ENCODE results near the gene SLC24A4.
A peak's percentile ranks its signal among the peaks of the same experiment; 100 is the strongest.

The SLC24A4 gene

DNA sequence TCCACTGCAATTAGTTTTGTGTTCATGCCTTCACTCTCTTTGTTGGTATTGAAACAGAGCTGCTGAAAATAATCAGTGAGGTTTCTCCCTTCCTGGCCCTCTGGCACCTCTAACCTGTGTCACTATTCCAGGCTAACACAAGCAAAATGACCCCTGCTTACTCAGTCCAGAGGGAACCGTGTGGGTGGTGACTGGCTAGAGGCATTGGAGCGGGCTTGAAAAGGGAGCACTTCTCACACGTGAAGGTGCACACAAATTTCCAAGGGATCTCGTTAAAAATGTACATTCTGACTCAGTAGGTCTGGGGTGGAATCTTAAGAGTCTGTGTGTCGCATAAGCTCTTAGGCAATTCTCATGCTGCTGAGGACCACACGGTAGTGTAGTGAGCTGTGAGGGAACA is 1.3 kb upstream of the SLC24A4 start:
- peaks cover 74% of the 10 kb centered on the region for H3K27me3 ChIP-seq (ENCODE audit: insufficient read depth, low read length)
- WGBS = 69% methylated on average over 6 of the region's 6 CpGs
- H3K9me3 ChIP-seq (ENCODE audit: insufficient read depth, low read depth, low read length) = no peaks in the 10 kb centered on the region
- H3K36me3 ChIP-seq (ENCODE audit: insufficient read depth, low read length) = no peaks in the 10 kb centered on the region
- H3K4me1 ChIP-seq (ENCODE audit: insufficient read depth, low read length) = peaks cover 5% of the 10 kb centered on the region; the same call in 1 of the 2 replicates
- H3K4me3 ChIP-seq (ENCODE audit: low read length) = no peak overlapping the region
- H3K9ac ChIP-seq (ENCODE audit: low read depth, low read length) = no peak overlapping the region
- no peak overlapping the region for H3K27ac ChIP-seq (ENCODE audit: low read depth, low read length)

DNA sequence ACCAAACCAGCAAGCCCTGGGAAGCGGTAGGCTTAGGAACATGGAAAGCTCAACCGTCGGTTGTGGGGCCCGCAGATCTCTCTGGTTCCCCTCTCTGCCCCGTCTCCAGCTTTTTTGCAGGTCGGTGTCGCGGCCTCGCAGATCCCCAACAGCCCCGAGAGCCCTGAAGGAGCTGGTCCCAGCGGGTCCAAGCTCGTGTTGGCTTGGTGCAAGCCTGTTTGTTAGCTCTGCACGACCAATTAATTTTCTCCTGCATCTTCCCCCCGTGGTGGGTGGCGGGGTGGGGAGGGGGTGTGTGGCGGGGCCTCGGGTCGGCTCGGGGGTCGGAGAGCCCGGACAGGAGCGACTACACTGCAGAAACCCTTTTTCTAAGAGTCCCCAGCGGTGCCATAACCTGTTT is 449 bp upstream of the SLC24A4 start:
- H3K4me1 ChIP-seq (ENCODE audit: insufficient read depth, low read length) = peaks cover 5% of the 10 kb centered on the region; the same call in 1 of the 2 replicates
- H3K27me3 ChIP-seq (ENCODE audit: insufficient read depth, low read length) = peaks cover 76% of the 10 kb centered on the region
- H3K27ac ChIP-seq (ENCODE audit: low read depth, low read length) = no peak overlapping the region
- H3K9ac ChIP-seq (ENCODE audit: low read depth, low read length) = no peak overlapping the region
- H3K36me3 ChIP-seq (ENCODE audit: insufficient read depth, low read length) = no peaks in the 10 kb centered on the region
- peak overlapping the region; percentile 55 for H3K4me3 ChIP-seq (ENCODE audit: low read length)
- WGBS = 10% methylated on average over 20 of the region's 23 CpGs
- no peaks in the 10 kb centered on the region for H3K9me3 ChIP-seq (ENCODE audit: insufficient read depth, low read depth, low read length)

DNA sequence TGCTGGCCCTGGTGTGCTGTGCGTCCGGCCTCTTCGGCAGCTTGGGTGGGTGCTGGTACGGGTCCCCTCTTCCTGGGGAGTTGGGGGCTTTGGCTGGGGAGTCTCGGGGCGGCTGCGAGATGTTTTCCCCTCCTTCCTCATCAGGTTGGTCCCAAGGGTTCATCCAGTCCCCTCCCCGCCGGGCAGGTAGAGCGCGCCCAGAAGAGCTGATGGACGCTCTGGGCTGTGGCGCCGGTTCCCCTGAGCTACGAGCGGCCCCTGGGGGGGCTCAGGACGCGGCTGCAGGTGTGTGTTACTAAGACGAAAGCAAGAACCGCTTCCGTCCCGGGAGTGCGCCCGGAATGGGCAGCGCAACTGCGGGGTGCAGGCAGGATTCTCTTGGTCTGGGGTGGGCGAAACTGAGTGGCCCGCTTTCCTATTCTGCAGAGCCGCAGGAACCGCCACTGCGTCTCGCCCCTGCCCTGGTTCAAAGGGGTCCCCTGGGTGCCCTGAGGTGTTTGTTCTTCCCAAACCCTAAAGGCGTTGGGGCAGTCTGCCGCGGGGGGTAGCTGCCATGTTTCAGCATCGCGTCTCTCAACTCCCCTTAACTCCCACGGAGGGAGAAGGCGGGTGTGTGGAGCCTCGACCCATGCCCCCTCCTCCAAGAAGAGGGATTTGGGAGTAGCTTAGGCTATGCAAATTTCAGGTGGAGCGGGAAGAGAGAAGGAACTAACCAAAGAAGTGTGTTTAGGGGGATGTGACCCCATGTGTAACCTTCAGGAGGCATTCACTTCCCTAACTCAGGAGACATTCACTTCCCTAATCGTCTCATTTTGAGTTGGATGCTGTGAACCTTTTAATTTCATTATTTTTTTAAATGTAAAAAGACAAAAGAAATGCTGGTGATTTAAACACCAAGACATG is 1.2 kb downstream of the SLC24A4 start:
- Histone ChIP-seq H3K9ac (ENCODE audit: low read depth, low read length) (no peak overlapping the region), H3K4me3 (ENCODE audit: low read length) (peak overlapping the region; percentile 55)
- 5% methylated on average over 38 of the region's 42 CpGs for WGBS

DNA sequence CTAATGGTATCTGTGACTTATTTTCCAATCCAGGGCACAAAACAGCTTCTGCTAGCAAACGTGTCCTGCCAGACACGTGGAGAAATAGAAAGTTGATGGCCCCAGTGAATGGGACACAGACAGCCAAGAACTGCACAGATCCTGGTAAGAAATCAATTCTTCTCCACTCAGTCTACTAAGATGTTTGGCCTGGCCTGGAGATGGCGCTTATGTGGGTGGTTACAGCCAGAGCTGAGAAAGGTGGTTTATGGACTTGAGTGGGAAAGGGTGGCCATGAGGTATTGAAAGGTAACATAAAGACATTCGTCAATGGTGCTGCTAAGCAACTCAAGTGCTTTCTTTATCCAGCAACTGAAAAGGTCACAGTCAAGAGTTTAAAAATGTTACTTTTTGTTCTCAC is 2.9 kb downstream of the SLC24A4 start:
- peaks cover 5% of the 10 kb centered on the region; the same call in 1 of the 2 replicates for H3K4me1 ChIP-seq (ENCODE audit: insufficient read depth, low read length)
- no peak overlapping the region for H3K4me3 ChIP-seq (ENCODE audit: low read length)
- 65% methylated on average over 4 of the region's 4 CpGs for WGBS
- H3K27ac ChIP-seq (ENCODE audit: low read depth, low read length) = no peak overlapping the region
- H3K36me3 ChIP-seq (ENCODE audit: insufficient read depth, low read length) = no peaks in the 10 kb centered on the region
- no peaks in the 10 kb centered on the region for H3K9me3 ChIP-seq (ENCODE audit: insufficient read depth, low read depth, low read length)
- no peak overlapping the region for H3K9ac ChIP-seq (ENCODE audit: low read depth, low read length)
- peaks cover 60% of the 10 kb centered on the region for H3K27me3 ChIP-seq (ENCODE audit: insufficient read depth, low read length)

More for the DNA sequence above, 1.2 kb downstream of the SLC24A4 start:
- Histone ChIP-seq H3K27me3 (ENCODE audit: insufficient read depth, low read length) (peaks cover 75% of the 10 kb centered on the region), H3K36me3 (ENCODE audit: insufficient read depth, low read length) (no peaks in the 10 kb centered on the region), H3K27ac (ENCODE audit: low read depth, low read length) (no peak overlapping the region), H3K9me3 (ENCODE audit: insufficient read depth, low read depth, low read length) (no peaks in the 10 kb centered on the region), H3K4me1 (ENCODE audit: insufficient read depth, low read length) (peaks cover 5% of the 10 kb centered on the region; the same call in 1 of the 2 replicates)

DNA sequence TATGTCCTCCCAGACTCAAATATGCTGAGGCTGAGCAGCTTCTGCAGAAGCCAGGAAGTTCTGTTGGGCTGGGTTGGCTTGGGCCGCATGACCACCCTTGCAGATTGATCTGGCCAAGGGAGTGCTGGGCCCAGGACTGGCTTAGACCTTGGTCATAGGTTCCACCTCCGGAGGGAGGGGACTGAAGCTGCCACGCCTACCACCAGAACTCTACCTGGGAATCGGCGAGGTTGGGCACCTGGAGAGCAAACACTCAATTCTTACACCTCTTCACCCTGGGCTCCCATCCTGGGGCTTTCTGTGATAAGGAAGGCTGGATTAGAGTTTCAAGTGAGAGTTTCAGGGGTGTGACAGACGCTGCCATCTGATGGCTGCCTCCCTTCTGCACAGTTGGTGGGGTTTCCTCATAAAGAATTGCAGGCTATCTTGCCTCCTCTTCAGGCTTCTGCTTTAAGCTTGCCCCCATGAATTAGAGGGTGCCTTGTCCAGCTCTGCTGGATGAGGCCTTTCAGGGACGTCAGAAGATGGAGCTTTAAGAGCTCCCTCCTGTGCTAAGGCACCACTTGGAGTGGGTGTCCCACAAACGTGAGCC is 5.8 kb downstream of the SLC24A4 start:
- no peak overlapping the region for H3K27ac ChIP-seq (ENCODE audit: low read depth, low read length)
- peaks cover 5% of the 10 kb centered on the region; the same call in 1 of the 2 replicates for H3K4me1 ChIP-seq (ENCODE audit: insufficient read depth, low read length)
- peaks cover 31% of the 10 kb centered on the region for H3K27me3 ChIP-seq (ENCODE audit: insufficient read depth, low read length)
- no peaks in the 10 kb centered on the region for H3K36me3 ChIP-seq (ENCODE audit: insufficient read depth, low read length)
- WGBS = 86% methylated on average over 8 of the region's 8 CpGs
- H3K9me3 ChIP-seq (ENCODE audit: insufficient read depth, low read depth, low read length) = no peaks in the 10 kb centered on the region
- no peak overlapping the region for H3K4me3 ChIP-seq (ENCODE audit: low read length)
- no peak overlapping the region for H3K9ac ChIP-seq (ENCODE audit: low read depth, low read length)

DNA sequence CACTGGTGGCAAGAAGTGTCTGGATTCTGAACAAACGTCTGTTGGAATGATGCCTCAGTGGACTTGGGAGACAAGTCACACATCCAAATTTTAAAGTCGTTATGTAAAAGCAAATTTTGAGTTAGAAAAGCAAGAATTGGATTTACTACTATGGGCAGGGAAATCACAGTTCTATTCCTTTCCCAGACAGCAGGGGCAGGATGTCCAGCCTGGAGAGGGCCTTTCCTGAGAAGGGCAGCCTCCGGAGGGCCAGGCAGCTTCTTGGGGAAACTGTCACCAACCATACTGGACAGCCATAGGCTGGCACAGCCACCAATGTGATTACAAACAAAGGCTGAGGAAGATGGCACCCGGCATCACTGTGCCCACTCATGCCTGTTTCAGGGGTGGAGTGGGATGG is 11.1 kb downstream of the SLC24A4 start:
- H3K27me3 ChIP-seq (ENCODE audit: insufficient read depth, low read length) = no peaks in the 10 kb centered on the region
- no peak overlapping the region for H3K4me3 ChIP-seq (ENCODE audit: low read length)
- H3K27ac ChIP-seq (ENCODE audit: low read depth, low read length) = no peak overlapping the region
- WGBS = 86% methylated on average over 4 of the region's 4 CpGs
- H3K4me1 ChIP-seq (ENCODE audit: insufficient read depth, low read length) = no peaks in the 10 kb centered on the region
- H3K9ac ChIP-seq (ENCODE audit: low read depth, low read length) = no peak overlapping the region
- H3K36me3 ChIP-seq (ENCODE audit: insufficient read depth, low read length) = no peaks in the 10 kb centered on the region
- H3K9me3 ChIP-seq (ENCODE audit: insufficient read depth, low read depth, low read length) = no peaks in the 10 kb centered on the region

DNA sequence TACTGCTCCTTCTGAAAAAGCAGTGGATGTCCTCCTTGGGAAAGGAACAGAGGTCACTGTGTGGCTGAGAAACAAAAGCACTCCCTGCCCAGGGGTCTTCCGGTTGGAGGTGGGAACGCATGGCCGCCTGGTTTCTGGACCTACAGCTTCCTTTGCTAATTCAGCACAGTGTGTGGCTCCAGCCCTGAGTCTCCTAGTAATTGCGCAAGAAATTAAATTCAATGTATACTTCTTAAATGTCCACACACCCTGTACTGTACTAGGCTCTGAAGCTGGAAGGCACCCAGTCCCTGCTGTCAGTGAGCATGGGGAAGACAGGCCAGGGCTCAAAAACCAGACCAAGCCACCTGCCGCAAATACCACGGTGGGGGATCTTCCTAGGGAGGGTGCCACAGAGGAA is 13.4 kb downstream of the SLC24A4 start:
- Histone ChIP-seq H3K36me3 (ENCODE audit: insufficient read depth, low read length) (no peaks in the 10 kb centered on the region), H3K4me3 (ENCODE audit: low read length) (no peak overlapping the region), H3K27me3 (ENCODE audit: insufficient read depth, low read length) (no peaks in the 10 kb centered on the region), H3K9me3 (ENCODE audit: insufficient read depth, low read depth, low read length) (no peaks in the 10 kb centered on the region), H3K27ac (ENCODE audit: low read depth, low read length) (no peak overlapping the region), H3K4me1 (ENCODE audit: insufficient read depth, low read length) (no peaks in the 10 kb centered on the region), H3K9ac (ENCODE audit: low read depth, low read length) (no peak overlapping the region)
- 95% methylated on average over 6 of the region's 6 CpGs for WGBS

DNA sequence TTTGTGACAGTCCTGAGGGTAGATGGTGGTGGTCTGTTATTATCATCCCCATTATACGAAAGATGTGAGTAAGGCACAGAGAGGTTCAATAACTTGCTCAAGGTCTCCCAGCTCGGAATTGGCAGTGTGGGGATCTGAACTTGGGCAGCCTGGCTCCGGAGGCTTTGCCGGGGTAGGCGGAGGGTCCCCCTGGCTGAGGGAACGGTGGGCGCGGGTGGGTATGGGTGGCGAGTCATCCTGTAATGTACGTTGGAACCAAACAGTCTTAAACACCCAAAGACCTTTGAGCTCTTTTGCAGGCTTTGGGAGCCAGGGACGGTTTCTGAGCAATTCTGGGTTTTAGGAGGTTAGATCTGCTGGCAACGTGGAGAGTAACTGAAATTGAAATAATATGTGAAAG is 16.5 kb downstream of the SLC24A4 start:
- WGBS = 94% methylated on average over 11 of the region's 12 CpGs
- H3K36me3 ChIP-seq (ENCODE audit: insufficient read depth, low read length) = no peaks in the 10 kb centered on the region

DNA sequence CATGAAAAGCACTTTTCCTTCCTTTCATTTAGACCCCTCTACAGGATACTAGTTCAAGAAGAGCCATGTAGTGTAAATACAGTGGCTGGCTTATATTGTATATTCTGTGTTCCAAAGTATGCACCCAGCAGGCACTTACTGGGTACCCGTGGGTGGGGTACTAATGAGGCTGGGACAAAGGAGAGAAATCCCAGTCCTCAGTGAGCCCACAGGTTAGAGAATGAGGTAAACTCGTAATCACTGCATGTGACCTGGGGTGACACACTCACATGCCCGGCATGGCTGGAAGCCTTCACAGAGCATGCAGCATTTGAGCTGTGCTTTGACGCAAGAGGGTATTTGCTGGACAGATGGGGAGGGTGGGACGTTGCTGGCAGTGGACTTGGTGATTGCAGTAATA is 17.1 kb downstream of the SLC24A4 start:
- WGBS = 89% methylated on average over 5 of the region's 5 CpGs
- Histone ChIP-seq H3K27me3 (ENCODE audit: insufficient read depth, low read length) (no peaks in the 10 kb centered on the region), H3K36me3 (ENCODE audit: insufficient read depth, low read length) (no peaks in the 10 kb centered on the region), H3K27ac (ENCODE audit: low read depth, low read length) (no peak overlapping the region), H3K9me3 (ENCODE audit: insufficient read depth, low read depth, low read length) (0 out of 2 replicates have a peak, but pooled peaks cover 3% of the 10 kb centered on the region), H3K4me1 (ENCODE audit: insufficient read depth, low read length) (no peaks in the 10 kb centered on the region), H3K9ac (ENCODE audit: low read depth, low read length) (no peak overlapping the region), H3K4me3 (ENCODE audit: low read length) (no peak overlapping the region)

More for the DNA sequence above, 16.5 kb downstream of the SLC24A4 start:
- H3K9me3 ChIP-seq (ENCODE audit: insufficient read depth, low read depth, low read length) = 0 out of 2 replicates have a peak, but pooled peaks cover 3% of the 10 kb centered on the region
- H3K9ac ChIP-seq (ENCODE audit: low read depth, low read length) = no peak overlapping the region
- H3K4me3 ChIP-seq (ENCODE audit: low read length) = no peak overlapping the region
- no peaks in the 10 kb centered on the region for H3K4me1 ChIP-seq (ENCODE audit: insufficient read depth, low read length)
- no peaks in the 10 kb centered on the region for H3K27me3 ChIP-seq (ENCODE audit: insufficient read depth, low read length)
- H3K27ac ChIP-seq (ENCODE audit: low read depth, low read length) = no peak overlapping the region

DNA sequence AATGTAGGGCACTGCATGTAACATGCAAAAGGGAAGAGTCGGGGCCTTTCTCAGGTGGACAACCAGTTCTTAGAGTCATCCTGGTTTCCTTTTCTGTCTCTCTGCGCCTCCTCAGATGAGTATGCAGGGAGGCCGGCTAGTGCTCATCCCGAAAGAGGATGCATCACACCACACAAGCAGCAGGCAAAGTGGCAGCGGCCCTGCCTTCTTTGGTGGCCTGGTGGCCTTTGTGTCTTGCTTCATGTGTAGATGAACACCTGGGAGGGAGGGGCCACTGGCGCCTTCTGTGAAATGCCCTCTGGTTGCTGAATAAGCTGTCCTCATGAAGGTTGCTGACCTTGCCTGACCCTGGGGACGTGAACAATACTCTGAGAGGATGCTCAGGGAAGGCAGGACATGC is 18.0 kb downstream of the SLC24A4 start:
- 0 out of 2 replicates have a peak, but pooled peaks cover 3% of the 10 kb centered on the region for H3K9me3 ChIP-seq (ENCODE audit: insufficient read depth, low read depth, low read length)
- H3K36me3 ChIP-seq (ENCODE audit: insufficient read depth, low read length) = no peaks in the 10 kb centered on the region
- H3K9ac ChIP-seq (ENCODE audit: low read depth, low read length) = no peak overlapping the region
- no peak overlapping the region for H3K4me3 ChIP-seq (ENCODE audit: low read length)
- no peaks in the 10 kb centered on the region for H3K27me3 ChIP-seq (ENCODE audit: insufficient read depth, low read length)
- H3K27ac ChIP-seq (ENCODE audit: low read depth, low read length) = no peak overlapping the region
- WGBS = 83% methylated on average over 7 of the region's 7 CpGs
- H3K4me1 ChIP-seq (ENCODE audit: insufficient read depth, low read length) = no peaks in the 10 kb centered on the region

DNA sequence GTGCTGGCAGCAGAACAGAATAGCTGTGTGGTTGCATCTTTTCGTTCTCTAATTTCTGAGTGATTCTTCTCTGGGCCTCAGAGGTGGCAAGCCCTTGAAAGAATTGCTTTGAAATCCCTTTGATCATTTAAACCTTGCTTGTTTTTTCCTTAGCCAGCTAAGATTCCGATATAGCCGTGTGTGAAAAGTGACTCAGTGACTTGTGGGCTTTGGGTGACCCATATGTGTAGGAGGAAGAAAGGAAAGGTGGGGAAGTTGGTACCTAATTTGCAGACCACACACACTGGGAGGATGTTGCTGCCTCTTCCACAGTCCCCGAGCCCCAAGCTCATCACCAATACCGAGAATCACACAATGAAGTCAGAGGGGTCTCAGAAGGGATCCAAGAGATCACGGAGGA is 18.8 kb downstream of the SLC24A4 start:
- no peak overlapping the region for H3K27ac ChIP-seq (ENCODE audit: low read depth, low read length)
- H3K4me1 ChIP-seq (ENCODE audit: insufficient read depth, low read length) = no peaks in the 10 kb centered on the region
- no peak overlapping the region for H3K4me3 ChIP-seq (ENCODE audit: low read length)
- WGBS = 97% methylated on average over 6 of the region's 6 CpGs
- H3K36me3 ChIP-seq (ENCODE audit: insufficient read depth, low read length) = no peaks in the 10 kb centered on the region
- H3K9me3 ChIP-seq (ENCODE audit: insufficient read depth, low read depth, low read length) = 0 out of 2 replicates have a peak, but pooled peaks cover 3% of the 10 kb centered on the region
- H3K27me3 ChIP-seq (ENCODE audit: insufficient read depth, low read length) = no peaks in the 10 kb centered on the region
- H3K9ac ChIP-seq (ENCODE audit: low read depth, low read length) = no peak overlapping the region
